ENCODE results near the gene SPRTN. TPM values are rescaled to one million over a fixed set of nuclear protein-coding genes. Genes with fewer than 3 reads are reported as not detected.

Gene SPRTN
- total RNA-seq, 1 experiment from 2014 or later, result 30.4 TPM

GRCh38 chr1:231376101-231376500, 38.0 kb downstream of the SPRTN start:
- no TSS peak for BruUV-seq (replicated peaks)
- ChIA-PET CTCF (interaction anchor here (0.6 kb wide), 1 partner anchor 18 kb away, joined by 4 read pairs; no protein-coding TSS in a partner anchor), POLR2A (interaction anchor here (1.5 to 2.7 kb wide), 3 partner anchors 15 to 45 kb away, joined by 7 to 10 read pairs (median 7); partner anchors contain the start of genes EXOC8 and SPRTN)
- DNase-seq (ENCODE audit: unreplicated experiment), result peak; percentile 42
- Mint-ChIP-seq H3K36me3 (ENCODE audit: insufficient read depth, unreplicated experiment) (peaks cover 12% of the 10 kb centered on the region), H3K4me1 (ENCODE audit: insufficient read depth, unreplicated experiment) (peaks cover 10% of the 10 kb centered on the region), H3K27ac (ENCODE audit: low read depth, unreplicated experiment) (no peak overlapping the region), H3K27me3 (ENCODE audit: insufficient read depth, unreplicated experiment) (no peaks in the 10 kb centered on the region), H3K4me3 (ENCODE audit: unreplicated experiment) (no peak overlapping the region), H3K9me3 (ENCODE audit: unreplicated experiment) (no peaks in the 10 kb centered on the region)
- TF ChIP-seq, protein P1, sequence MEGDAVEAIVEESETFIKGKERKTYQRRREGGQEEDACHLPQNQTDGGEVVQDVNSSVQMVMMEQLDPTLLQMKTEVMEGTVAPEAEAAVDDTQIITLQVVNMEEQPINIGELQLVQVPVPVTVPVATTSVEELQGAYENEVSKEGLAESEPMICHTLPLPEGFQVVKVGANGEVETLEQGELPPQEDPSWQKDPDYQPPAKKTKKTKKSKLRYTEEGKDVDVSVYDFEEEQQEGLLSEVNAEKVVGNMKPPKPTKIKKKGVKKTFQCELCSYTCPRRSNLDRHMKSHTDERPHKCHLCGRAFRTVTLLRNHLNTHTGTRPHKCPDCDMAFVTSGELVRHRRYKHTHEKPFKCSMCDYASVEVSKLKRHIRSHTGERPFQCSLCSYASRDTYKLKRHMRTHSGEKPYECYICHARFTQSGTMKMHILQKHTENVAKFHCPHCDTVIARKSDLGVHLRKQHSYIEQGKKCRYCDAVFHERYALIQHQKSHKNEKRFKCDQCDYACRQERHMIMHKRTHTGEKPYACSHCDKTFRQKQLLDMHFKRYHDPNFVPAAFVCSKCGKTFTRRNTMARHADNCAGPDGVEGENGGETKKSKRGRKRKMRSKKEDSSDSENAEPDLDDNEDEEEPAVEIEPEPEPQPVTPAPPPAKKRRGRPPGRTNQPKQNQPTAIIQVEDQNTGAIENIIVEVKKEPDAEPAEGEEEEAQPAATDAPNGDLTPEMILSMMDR (IDR thresholded peaks at IDR 0.05; ENCODE audit: unreplicated experiment), result no peak
- intact Hi-C loops (cut with micrococcal nuclease), result no loop called here

DNA sequence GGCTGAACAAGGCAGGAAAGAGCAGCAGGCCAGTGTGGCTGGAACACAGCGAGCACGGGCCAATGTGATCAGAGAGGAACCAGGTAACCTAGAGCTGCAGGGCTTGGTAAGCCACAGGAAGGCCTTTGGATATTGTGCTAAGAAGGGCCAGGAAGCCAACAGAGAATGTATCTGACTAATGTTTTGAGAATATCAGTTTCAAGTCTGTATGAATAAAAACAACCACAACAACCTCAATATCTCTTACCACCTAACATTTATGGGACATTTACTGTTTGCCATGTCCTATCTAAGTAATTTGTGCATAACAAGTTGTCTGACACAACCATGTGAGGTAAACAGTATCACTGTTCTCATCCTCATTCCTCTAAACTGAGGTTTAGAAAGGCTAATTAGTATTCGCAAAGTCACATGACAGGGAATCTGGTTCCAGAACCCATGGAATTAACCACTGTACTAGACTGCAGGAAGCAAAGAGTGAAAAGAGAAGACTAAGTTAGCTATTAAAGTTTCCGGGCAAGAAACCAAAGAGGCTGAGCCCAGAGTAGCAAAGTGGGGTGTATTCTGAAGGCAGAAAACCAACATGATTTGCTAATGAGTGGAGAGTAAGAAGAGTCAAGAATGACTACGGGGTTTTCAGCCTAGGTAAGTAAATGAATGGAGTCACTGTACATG, 38.9 kb downstream of the SPRTN start:
- Mint-ChIP-seq H3K27ac (ENCODE audit: low read depth, unreplicated experiment) (peak overlapping the region; percentile 1), H3K4me1 (ENCODE audit: insufficient read depth, unreplicated experiment) (peaks cover 10% of the 10 kb centered on the region)

GRCh38 chr1:231381729-231382128, 43.6 kb downstream of the SPRTN start:
- Mint-ChIP-seq H3K27me3 (ENCODE audit: insufficient read depth, unreplicated experiment) (no peaks in the 10 kb centered on the region), H3K27ac (ENCODE audit: low read depth, unreplicated experiment) (no peak overlapping the region), H3K4me1 (ENCODE audit: insufficient read depth, unreplicated experiment) (peaks cover 13% of the 10 kb centered on the region), H3K4me3 (ENCODE audit: unreplicated experiment) (no peak overlapping the region), H3K36me3 (ENCODE audit: insufficient read depth, unreplicated experiment) (peaks cover 2% of the 10 kb centered on the region), H3K9me3 (ENCODE audit: unreplicated experiment) (no peaks in the 10 kb centered on the region)
- intact Hi-C loops (cut with micrococcal nuclease), result loop anchor here (2.0 kb wide), 1 partner anchor 39 kb away; no protein-coding TSS in a partner anchor
- ChIA-PET CTCF (interaction anchor here (0.7 to 1.9 kb wide), 8 partner anchors 12 to 1682 kb away, joined by 3 to 6 read pairs (median 3); no protein-coding TSS in a partner anchor), POLR2A (interaction anchor here (0.5 to 3.9 kb wide), 13 partner anchors 11 to 538 kb away, joined by 3 to 47 read pairs (median 5); partner anchors contain the start of genes EGLN1, EXOC8 and SPRTN)
- DNase-seq (ENCODE audit: unreplicated experiment), result no peak
- BruUV-seq (replicated peaks), result no TSS peak
- TF ChIP-seq, protein P1 (IDR thresholded peaks at IDR 0.05; ENCODE audit: unreplicated experiment), result no peak

More for the DNA sequence above, 38.9 kb downstream of the SPRTN start:
- peaks cover 6% of the 10 kb centered on the region for H3K36me3 Mint-ChIP-seq (ENCODE audit: insufficient read depth, unreplicated experiment)
- H3K4me3 Mint-ChIP-seq (ENCODE audit: unreplicated experiment), result no peak overlapping the region
- TF ChIP-seq, protein P1 (IDR thresholded peaks at IDR 0.05; ENCODE audit: unreplicated experiment), result no peak
- intact Hi-C loops (cut with micrococcal nuclease), result no loop called here
- ChIA-PET POLR2A (interaction anchor here (0.6 to 1.5 kb wide), 4 partner anchors 9 to 81 kb away, joined by 3 to 7 read pairs (median 6); partner anchors contain the start of genes EXOC8 and SPRTN), CTCF (interaction anchor here (0.6 kb wide), 1 partner anchor 64 kb away, joined by 5 read pairs; no protein-coding TSS in a partner anchor)
- no peak for DNase-seq (ENCODE audit: unreplicated experiment)
- no TSS peak for BruUV-seq (replicated peaks)
- H3K9me3 Mint-ChIP-seq (ENCODE audit: unreplicated experiment), result no peaks in the 10 kb centered on the region
- H3K27me3 Mint-ChIP-seq (ENCODE audit: insufficient read depth, unreplicated experiment), result no peaks in the 10 kb centered on the region

- Mint-ChIP-seq H3K27me3 (ENCODE audit: insufficient read depth, unreplicated experiment) (no peaks in the 10 kb centered on the region), H3K9me3 (ENCODE audit: unreplicated experiment) (no peaks in the 10 kb centered on the region), H3K27ac (ENCODE audit: low read depth, unreplicated experiment) (no peak overlapping the region), H3K4me3 (ENCODE audit: unreplicated experiment) (no peak overlapping the region), H3K36me3 (ENCODE audit: insufficient read depth, unreplicated experiment) (no peaks in the 10 kb centered on the region), H3K4me1 (ENCODE audit: insufficient read depth, unreplicated experiment) (peaks cover 8% of the 10 kb centered on the region)
- DNase-seq (ENCODE audit: unreplicated experiment), result no peak
- intact Hi-C loops (cut with micrococcal nuclease), result loop anchor here (2.0 kb wide), 1 partner anchor 38 kb away; no protein-coding TSS in a partner anchor
- ChIA-PET POLR2A (interaction anchor here (0.6 to 3.9 kb wide), 14 partner anchors 10 to 1838 kb away, joined by 3 to 47 read pairs (median 4); partner anchors contain the start of genes EGLN1, EXOC8 and SPRTN), CTCF (interaction anchor here (0.6 to 1.9 kb wide), 8 partner anchors 13 to 1682 kb away, joined by 3 to 6 read pairs (median 3); no protein-coding TSS in a partner anchor)
- TF ChIP-seq, protein P1 (IDR thresholded peaks at IDR 0.05; ENCODE audit: unreplicated experiment), result no peak
- no TSS peak for BruUV-seq (replicated peaks)
These were observed 44.3 kb downstream of the SPRTN start for GRCh38 chr1:231382426-231382825.
